Heart left ventricle (tissue), 13 donors: ENCODE data around the gene SYDE2.

Experiments used
- CTCF ChIP-seq, 12 donors: fragments of 200-600 bp; sonication (generic) in 4 of 12; IDR thresholded peaks; one replicate each; pipeline versions ENCODE4 v1.5.0 to v1.8.0; 2018 to 2022; ENCODE audit warnings: antibody characterized with exemption in 12 of 12, mild to moderate bottlenecking in 5 of 12
- POLR2A ChIP-seq, 2 donors: fragments of 450-650 bp; IDR thresholded peaks; one replicate each; pipeline ENCODE4 v1.6.1; 2017; ENCODE audit warnings: antibody characterized with exemption in 2 of 2, mild to moderate bottlenecking in 2 of 2, moderate library complexity in 2 of 2
- donor health status: ischemic (EF 13 %, LVEDD 7.1; RV severe dilation, severe dysfunction).
- donor health status: DM: no; HTN: yes; CAD: no.
- donor health status: DM: no; HTN: no; CAD: no.
- donor health status: ischemic (EF 25% LVEDD 6.9; RV normal size, moderate dysfunction).
- donor health status: ischemic (EF 25% LVEDD 5.7; RV mildly dilated, moderate dysfunction).
- donor health status: ischemic (EF 35%, LVEDD 5.7; RV mildly dilated, moderate dysfunction).
- donor health status: nonischemic (EF 11% LVEDD 7.7; RV severe dilation, severe dysfunction).
- donor health status: DM: yes; HTN: yes; CAD: no.
- donor health status: PGD.
- donor health status: ischemic (EF 29% LVEDD 5.4; RV normal size, mild dysfunction).
- donor health status: nonischemic (EF 23%, LVEDD 6.1; RV moderate dilation, normal function).

GRCh38 chr1:85224734-85225623 lies 24.2 kb upstream of the SYDE2 start:
- TF ChIP-seq CTCF (IDR thresholded peaks at IDR 0.05) (no peak), POLR2A (IDR thresholded peaks at IDR 0.05) (no peak)
